Hematopoietic multipotent progenitor cell (in vitro differentiated cells): ENCODE measurements around the gene VDAC2. TPM values are rescaled to one million over a fixed set of nuclear protein-coding genes. Genes with fewer than 3 reads are reported as not detected.

Experiments used
- small RNA-seq: library from RNA; depleted of rRNA; stranded (forward); fragments of <200 nt; gene quantifications from one replicate; pipeline ENCODE3, GENCODE V24; 2012
- total RNA-seq: library from RNA; depleted of rRNA; stranded (reverse); fragments of >200 nt; gene quantifications from one replicate; pipeline ENCODE4 v1.2.3, GENCODE V29; 2012

The VDAC2 gene
- total RNA-seq, 1 donor: 53.6 TPM

Small RNA genes lying within 50 kb of the gene (small RNA-seq; reads per million reads assigned to genes)
- not detected for gene HMGA1P5
- not detected for gene RPL39P25

Other genes starting within 250 kb of the VDAC2 start
- 13.2 TPM for gene SAMD8, start 99.1 kb upstream of the VDAC2 start, total RNA-seq
- gene COMTD1, start 25.2 kb downstream of the VDAC2 start, total RNA-seq: 7.3 TPM
- 0.81 TPM for gene ZNF503, start 191.0 kb downstream of the VDAC2 start, total RNA-seq
- gene LRMDA, start 220.8 kb downstream of the VDAC2 start, total RNA-seq: 32.6 TPM